Measurements from ENCODE around the gene DCC. TPM values are rescaled to one million over a fixed set of nuclear protein-coding genes. Genes with fewer than 3 reads are reported as not detected.

DCC gene
- total RNA-seq, 3 donors from 2014 or later (not counting 1 experiment from before 2014, with no cell fraction given) = not detected

- Histone ChIP-seq H3K27me3 (ENCODE audit: control insufficient read depth, insufficient read depth, low read length) (no peaks in the 10 kb centered on the region), H3K36me3 (ENCODE audit: control insufficient read depth, insufficient read depth, low read length) (no peaks in the 10 kb centered on the region), H3K9me3 (ENCODE audit: control insufficient read depth, insufficient read depth, low read length) (peaks cover 3% of the 10 kb centered on the region), H3K4me1 (ENCODE audit: control insufficient read depth, insufficient read depth, low read length) (no peaks in the 10 kb centered on the region), H3K4me3 (ENCODE audit: low read length) (no peak overlapping the region), H3K27ac (ENCODE audit: low read length) (no peak overlapping the region)
- H3K4me3 Mint-ChIP-seq = no peak overlapping the region
- H3K9me3 Mint-ChIP-seq = peaks cover 4 to 9% of the 10 kb centered on the region in 2 donors
- WGBS (ENCODE audit: insufficient coverage) = 85% methylated on average over 3 of the region's 3 CpGs
- no peaks in the 10 kb centered on the region for H3K36me3 Mint-ChIP-seq
- DNase-seq (no peak), ATAC-seq (no peak)
- H3K27me3 Mint-ChIP-seq (ENCODE audit: low read depth in 2 of 2) = no peaks in the 10 kb centered on the region
- no peaks in the 10 kb centered on the region for H3K4me1 Mint-ChIP-seq
- intact Hi-C loops (cut with micrococcal nuclease) = no loop called here
- TF ChIP-seq CTCF (IDR thresholded peaks at IDR 0.05) = no peak
- no peak overlapping the region for H3K27ac Mint-ChIP-seq
Observed at GRCh38 chr18:52861558-52861957, 521.6 kb downstream of the DCC start.

DNA sequence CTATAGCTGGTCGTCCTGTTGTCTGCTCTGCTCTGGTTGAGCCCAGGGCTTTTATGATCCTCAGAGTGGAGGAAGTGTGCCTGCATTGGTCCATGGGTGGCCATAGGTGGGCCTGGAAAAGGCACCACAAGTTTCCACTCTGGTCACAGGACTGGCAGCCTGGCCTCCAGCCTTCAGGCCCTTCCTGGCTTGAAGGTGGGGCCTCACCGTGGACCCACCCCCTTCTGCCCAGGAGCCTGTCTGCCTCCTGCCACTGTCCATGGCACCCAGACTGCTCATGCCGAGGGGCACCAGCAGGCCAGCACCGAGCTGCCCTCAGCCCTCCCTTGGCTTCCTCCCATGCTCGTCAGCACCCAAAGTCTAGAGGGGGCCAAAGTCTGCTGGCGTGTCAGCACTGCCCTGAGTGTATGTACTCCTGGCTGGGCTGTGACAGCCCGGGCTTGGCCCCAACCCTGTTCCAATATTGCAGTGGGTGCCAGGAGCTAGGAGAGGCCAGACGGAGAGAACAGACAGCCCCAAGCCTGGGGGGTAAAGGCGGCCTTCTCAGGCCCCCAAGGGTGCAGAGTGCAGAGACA, 529.4 kb downstream of the DCC start:
- ATAC-seq (no peak), DNase-seq (no peak)
- Mint-ChIP-seq H3K4me3 (no peak overlapping the region), H3K36me3 (no peaks in the 10 kb centered on the region), H3K27ac (no peak overlapping the region), H3K4me1 (no peaks in the 10 kb centered on the region), H3K27me3 (ENCODE audit: low read depth in 2 of 2) (no peaks in the 10 kb centered on the region), H3K9me3 (peaks cover 4 to 9% of the 10 kb centered on the region in 2 donors)
- no peak for TF ChIP-seq CTCF (IDR thresholded peaks at IDR 0.05)
- Histone ChIP-seq H3K4me1 (ENCODE audit: control insufficient read depth, insufficient read depth, low read length) (no peaks in the 10 kb centered on the region), H3K9me3 (ENCODE audit: control insufficient read depth, insufficient read depth, low read length) (peaks cover 21% of the 10 kb centered on the region), H3K27me3 (ENCODE audit: control insufficient read depth, insufficient read depth, low read length) (no peaks in the 10 kb centered on the region), H3K27ac (ENCODE audit: low read length) (no peak overlapping the region), H3K4me3 (ENCODE audit: low read length) (no peak overlapping the region), H3K36me3 (ENCODE audit: control insufficient read depth, insufficient read depth, low read length) (no peaks in the 10 kb centered on the region)
- WGBS (ENCODE audit: insufficient coverage) = 87% methylated on average over 9 of the region's 9 CpGs
- intact Hi-C loops (cut with micrococcal nuclease) = no loop called here

DNA sequence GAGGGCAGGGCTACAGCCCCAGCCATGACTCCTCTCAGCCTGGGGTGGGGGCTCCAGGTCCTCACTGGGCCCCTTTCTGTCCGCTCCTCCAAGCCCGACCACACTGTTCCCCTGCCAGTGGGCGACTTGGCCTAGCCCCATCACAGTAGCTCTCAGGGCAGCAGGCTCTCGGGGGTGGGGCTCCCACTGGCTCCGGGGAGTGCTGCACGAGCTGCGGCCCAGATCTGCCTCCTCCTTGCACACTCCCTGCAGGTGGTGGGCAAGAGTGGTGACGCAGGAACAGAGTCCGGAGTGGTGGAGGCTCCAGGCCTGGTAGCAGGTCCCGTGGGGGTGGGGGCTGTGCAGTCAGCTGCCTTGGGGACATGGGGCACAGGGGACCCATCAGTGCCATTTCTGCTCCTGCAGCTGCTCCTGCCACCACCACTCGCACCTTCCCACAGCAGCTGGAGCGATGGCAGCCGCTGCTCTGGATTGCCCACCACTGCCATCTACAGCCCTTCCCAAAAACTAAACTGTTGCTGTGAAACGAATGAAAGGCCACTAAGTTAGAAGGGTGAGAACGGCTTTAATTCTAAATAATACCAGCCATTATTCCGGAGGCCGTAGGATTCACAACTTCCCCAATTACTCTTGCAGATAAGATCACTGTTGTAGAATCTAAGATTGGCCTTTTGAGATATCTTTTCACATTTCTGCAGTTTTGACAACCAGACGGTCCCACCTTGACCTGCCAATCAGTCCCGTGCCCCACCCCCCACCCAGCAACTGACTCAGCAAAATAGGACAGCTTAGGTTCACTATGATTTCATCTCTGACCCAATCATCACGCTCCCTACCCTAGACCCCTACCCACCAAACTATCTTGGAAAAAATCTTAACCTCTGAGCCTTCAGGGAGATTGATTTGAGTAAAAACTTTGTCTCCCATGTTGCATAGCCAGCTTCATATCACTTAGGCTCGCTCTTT, 530.2 kb downstream of the DCC start:
- WGBS (ENCODE audit: insufficient coverage) = 84% methylated on average over 21 of the region's 21 CpGs
- no peaks in the 10 kb centered on the region for H3K36me3 ChIP-seq (ENCODE audit: control insufficient read depth, insufficient read depth, low read length)
- ATAC-seq (no peak), DNase-seq (no peak)
- Mint-ChIP-seq H3K4me3 (no peak overlapping the region), H3K27me3 (ENCODE audit: low read depth in 2 of 2) (no peaks in the 10 kb centered on the region), H3K9me3 (peaks cover 8 to 13% of the 10 kb centered on the region in 2 donors), H3K4me1 (no peaks in the 10 kb centered on the region), H3K36me3 (no peaks in the 10 kb centered on the region), H3K27ac (no peak overlapping the region)
- TF ChIP-seq CTCF (IDR thresholded peaks at IDR 0.05) = no peak
- no peaks in the 10 kb centered on the region for H3K27me3 ChIP-seq (ENCODE audit: control insufficient read depth, insufficient read depth, low read length)
- H3K27ac ChIP-seq (ENCODE audit: low read length) = no peak overlapping the region
- no peak overlapping the region for H3K4me3 ChIP-seq (ENCODE audit: low read length)
- H3K4me1 ChIP-seq (ENCODE audit: control insufficient read depth, insufficient read depth, low read length) = no peaks in the 10 kb centered on the region
- intact Hi-C loops (cut with micrococcal nuclease) = no loop called here
- H3K9me3 ChIP-seq (ENCODE audit: control insufficient read depth, insufficient read depth, low read length) = peaks cover 21% of the 10 kb centered on the region
